WTC11 (cell line): ENCODE data around the gene PTPRT.

Source experiments
- ATF2 ChIP-seq: sonication (generic); formaldehyde crosslinking; IDR thresholded peaks from 2 replicates; pipeline ENCODE4 v1.8.1; 2022; ENCODE audit warnings: low read depth, missing genetic modification reagents, borderline replicate concordance
- CTCF ChIP-seq: fragments of 200-600 bp; IDR thresholded peaks from 2 replicates; pipeline ENCODE4 v1.8.0; 2022; ENCODE audit warnings: antibody characterized with exemption
- ELF4 ChIP-seq: sonication (generic); formaldehyde crosslinking; IDR thresholded peaks from 2 replicates; pipeline ENCODE4 v1.8.1; 2022; ENCODE audit warnings: low read depth, mild to moderate bottlenecking, moderate library complexity, missing genetic modification reagents
- IRF1 ChIP-seq: sonication (generic); formaldehyde crosslinking; IDR thresholded peaks from 2 replicates; pipeline ENCODE4 v1.8.0; 2023; ENCODE audit warnings: missing genetic modification reagents
- KAT7 ChIP-seq: sonication (generic); formaldehyde crosslinking; IDR thresholded peaks from 2 replicates; pipeline ENCODE4 v1.8.1; 2023; ENCODE audit warnings: missing genetic modification reagents, mild to moderate bottlenecking, borderline replicate concordance
- MAX ChIP-seq: sonication (generic); formaldehyde crosslinking; IDR thresholded peaks from 2 replicates; pipeline ENCODE4 v1.8.0; 2022; ENCODE audit warnings: mild to moderate bottlenecking, missing genetic modification reagents
- MYBL2 ChIP-seq: sonication (generic); formaldehyde crosslinking; IDR thresholded peaks from 2 replicates; pipeline ENCODE4 v1.8.1; 2023; ENCODE audit warnings: mild to moderate bottlenecking, moderate library complexity, missing genetic modification reagents
- NR1H2 ChIP-seq: sonication (generic); formaldehyde crosslinking; IDR thresholded peaks from 2 replicates; pipeline ENCODE4 v1.9.0; 2021; ENCODE audit warnings: mild to moderate bottlenecking, moderate library complexity, missing genetic modification reagents
- TEAD4 ChIP-seq: sonication (generic); formaldehyde crosslinking; IDR thresholded peaks from 2 replicates; pipeline ENCODE4 v1.8.0; 2022; ENCODE audit warnings: mild to moderate bottlenecking, missing genetic modification reagents
- ZBTB43 ChIP-seq: sonication (generic); formaldehyde crosslinking; IDR thresholded peaks from 2 replicates; pipeline ENCODE4 v1.8.1; 2023; ENCODE audit warnings: mild to moderate bottlenecking, missing genetic modification reagents
- ZNF121 ChIP-seq: sonication (generic); formaldehyde crosslinking; IDR thresholded peaks from 2 replicates; pipeline ENCODE4 v1.8.0; 2023; ENCODE audit warnings: missing genetic modification reagents
- ZNF317 ChIP-seq: sonication (generic); formaldehyde crosslinking; IDR thresholded peaks from 2 replicates; pipeline ENCODE4 v1.8.1; 2023; ENCODE audit warnings: low read depth, mild to moderate bottlenecking, moderate library complexity, missing genetic modification reagents, borderline replicate concordance
- TF ChIP-seq, protein P1 (sequence below): sonication (generic); formaldehyde crosslinking; IDR thresholded peaks from 2 replicates; pipeline ENCODE4 v1.8.0; 2022; ENCODE audit warnings: mild to moderate bottlenecking, missing genetic modification reagents

GRCh38 chr20:42406826-42407225 lies 782.9 kb downstream of the PTPRT start:
- TF ChIP-seq IRF1 (CRISPR knock-in tag) (no peak), ATF2 (CRISPR knock-in tag) (no peak), ZNF121 (CRISPR knock-in tag) (no peak), KAT7 (CRISPR knock-in tag) (no peak), CTCF (no peak), ZNF317 (no peak), MYBL2 (CRISPR knock-in tag) (no peak), MAX (CRISPR knock-in tag) (no peak), TEAD4 (CRISPR knock-in tag) (no peak), ZBTB43 (CRISPR knock-in tag) (no peak), ELF4 (CRISPR knock-in tag) (no peak), NR1H2 (no peak)
- TF ChIP-seq, protein P1, sequence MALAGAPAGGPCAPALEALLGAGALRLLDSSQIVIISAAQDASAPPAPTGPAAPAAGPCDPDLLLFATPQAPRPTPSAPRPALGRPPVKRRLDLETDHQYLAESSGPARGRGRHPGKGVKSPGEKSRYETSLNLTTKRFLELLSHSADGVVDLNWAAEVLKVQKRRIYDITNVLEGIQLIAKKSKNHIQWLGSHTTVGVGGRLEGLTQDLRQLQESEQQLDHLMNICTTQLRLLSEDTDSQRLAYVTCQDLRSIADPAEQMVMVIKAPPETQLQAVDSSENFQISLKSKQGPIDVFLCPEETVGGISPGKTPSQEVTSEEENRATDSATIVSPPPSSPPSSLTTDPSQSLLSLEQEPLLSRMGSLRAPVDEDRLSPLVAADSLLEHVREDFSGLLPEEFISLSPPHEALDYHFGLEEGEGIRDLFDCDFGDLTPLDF (CRISPR knock-in tag), result no peak
